ENCODE measurements around the gene GALNT10.

GALNT10 gene

GRCh38 chr5:154201108-154201769 is 10.7 kb downstream of the GALNT10 start:
- no peak overlapping the region for H3K27ac ChIP-seq
- TF ChIP-seq CTCF (conservative IDR thresholded peaks at IDR 0.05; ENCODE audit: low read depth): no peak
- ChIA-PET CTCF (no interaction called here), POLR2A (ENCODE audit: low non-redundant PET) (no interaction called here)
- no peak for DNase-seq (ENCODE audit: low spot score)

- peak overlapping the region; percentile 34; the same call in 1 of the 2 replicates for H3K27ac ChIP-seq
- no peak for TF ChIP-seq CTCF (conservative IDR thresholded peaks at IDR 0.05; ENCODE audit: low read depth)
- CTCF ChIA-PET: interaction anchor here (0.6 to 0.7 kb wide), 4 partner anchors 13 to 590 kb away, joined by 3 to 5 read pairs (median 3); no protein-coding TSS in a partner anchor
- DNase-seq (ENCODE audit: low spot score): no peak
- POLR2A ChIA-PET (ENCODE audit: low non-redundant PET): no interaction called here
These were observed 12.1 kb downstream of the GALNT10 start for GRCh38 chr5:154202379-154203260.

- ChIA-PET POLR2A (ENCODE audit: low non-redundant PET) (no interaction called here), CTCF (interaction anchor here (0.6 kb wide), 1 partner anchor 165 kb away, joined by 3 read pairs; the partner anchor contains the start of genes FAM114A2 and MFAP3)
- no peak for TF ChIP-seq CTCF (conservative IDR thresholded peaks at IDR 0.05; ENCODE audit: low read depth)
- H3K27ac ChIP-seq: no peak overlapping the region
- DNase-seq (ENCODE audit: low spot score): no peak
These were observed 13.5 kb downstream of the GALNT10 start for GRCh38 chr5:154203798-154204578.

GRCh38 chr5:154205441-154206117 is 15.0 kb downstream of the GALNT10 start:
- ChIA-PET POLR2A (ENCODE audit: low non-redundant PET) (no interaction called here), CTCF (interaction anchor here (0.6 to 0.7 kb wide), 2 partner anchors 33 to 216 kb away, joined by 3 to 6 read pairs; no protein-coding TSS in a partner anchor)
- H3K27ac ChIP-seq: no peak overlapping the region

GRCh38 chr5:154206311-154206710 is 15.8 kb downstream of the GALNT10 start:
- H3K27ac ChIP-seq: no peak overlapping the region
- CTCF ChIA-PET: interaction anchor here (0.6 to 0.7 kb wide), 2 partner anchors 9 to 215 kb away, joined by 3 read pairs; no protein-coding TSS in a partner anchor
- no peak for DNase-seq (ENCODE audit: low spot score)
- TF ChIP-seq CTCF (conservative IDR thresholded peaks at IDR 0.05; ENCODE audit: low read depth): no peak
- POLR2A ChIA-PET (ENCODE audit: low non-redundant PET): no interaction called here

More at GRCh38 chr5:154205441-154206117, 15.0 kb downstream of the GALNT10 start:
- no peak for TF ChIP-seq CTCF (conservative IDR thresholded peaks at IDR 0.05; ENCODE audit: low read depth)
- no peak for DNase-seq (ENCODE audit: low spot score)

All from RWPE1 (cell line).